HG02759 (cell line): Measurements from ENCODE around the gene PDCD2.
"Not testable (repeated sequence)": the region's sequence is repeated elsewhere in the genome, so short reads cannot be mapped to it uniquely, and the experiment has no call there.

Source experiments
- ATAC-seq: cut with Tn5 transposase; IDR thresholded peaks from one replicate; pipeline ENCODE4 v1.9.1; 2021; ENCODE audit warnings: mild to moderate bottlenecking, moderate library complexity; ENCODE audit not compliant: unreplicated experiment

PDCD2 gene

DNA sequence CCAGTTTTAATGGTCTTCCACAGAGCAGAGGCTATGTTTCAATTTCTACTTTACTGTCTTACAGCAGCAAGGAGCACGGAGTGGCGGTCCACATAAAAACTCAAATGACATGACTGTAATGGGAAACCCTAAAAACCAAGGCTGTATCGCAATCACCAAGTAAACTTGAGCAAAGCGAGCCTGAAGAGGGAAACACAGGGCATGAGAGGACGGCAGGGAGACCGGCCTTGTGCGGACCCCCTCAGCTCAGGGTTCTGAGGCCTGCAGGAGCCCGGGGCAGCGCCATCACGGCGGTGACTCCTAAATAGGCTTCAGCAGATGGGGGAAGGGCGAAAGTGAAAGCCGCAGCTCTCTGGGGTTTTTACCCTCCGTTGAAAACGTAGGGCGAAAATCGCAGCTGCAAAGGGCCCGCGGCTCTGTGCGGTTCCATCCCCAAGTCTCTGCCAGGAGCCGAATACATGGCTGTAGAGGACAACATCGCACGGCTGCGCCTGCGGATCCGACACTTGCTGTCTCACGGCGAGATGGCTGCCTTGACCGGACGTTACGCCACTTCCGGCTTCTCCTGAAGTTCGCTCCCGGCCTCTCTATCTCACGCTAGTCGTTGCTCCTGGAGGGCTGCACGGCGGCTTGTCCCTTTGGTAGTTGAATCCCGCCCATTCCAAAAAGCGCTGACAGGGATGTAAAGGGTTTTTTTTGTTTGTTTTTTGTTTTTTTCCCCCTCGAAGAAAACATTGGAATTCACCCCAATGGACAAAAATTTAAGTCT is 31.5 kb downstream of the PDCD2 start, which contains the start of gene PSMB1:
TSS of gene PSMB1 (minus strand) at position 543 of the 769 bp plus-strand sequence. CDS start at position 478, 65 bp downstream.
- peak; percentile 66 for ATAC-seq

DNA sequence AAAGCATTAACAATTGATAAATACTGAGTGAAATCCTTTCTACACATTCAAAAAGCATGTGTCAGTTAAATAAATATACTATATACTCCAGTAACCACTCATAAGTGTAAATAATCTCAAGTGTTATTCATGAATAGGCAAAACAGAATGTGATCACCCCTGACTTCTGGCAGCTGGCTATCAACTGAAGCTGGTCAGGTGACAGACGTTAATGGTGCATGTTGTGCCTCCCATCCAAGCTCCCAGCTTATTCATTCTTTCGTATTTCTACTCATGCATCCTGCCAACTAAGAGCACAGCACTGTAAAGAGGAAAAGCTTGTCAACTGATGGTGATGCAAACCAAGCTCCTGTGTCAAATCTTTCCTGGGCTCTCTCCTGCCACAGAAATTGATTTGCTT is 39.0 kb downstream of the PDCD2 start:
- ATAC-seq: no peak

DNA sequence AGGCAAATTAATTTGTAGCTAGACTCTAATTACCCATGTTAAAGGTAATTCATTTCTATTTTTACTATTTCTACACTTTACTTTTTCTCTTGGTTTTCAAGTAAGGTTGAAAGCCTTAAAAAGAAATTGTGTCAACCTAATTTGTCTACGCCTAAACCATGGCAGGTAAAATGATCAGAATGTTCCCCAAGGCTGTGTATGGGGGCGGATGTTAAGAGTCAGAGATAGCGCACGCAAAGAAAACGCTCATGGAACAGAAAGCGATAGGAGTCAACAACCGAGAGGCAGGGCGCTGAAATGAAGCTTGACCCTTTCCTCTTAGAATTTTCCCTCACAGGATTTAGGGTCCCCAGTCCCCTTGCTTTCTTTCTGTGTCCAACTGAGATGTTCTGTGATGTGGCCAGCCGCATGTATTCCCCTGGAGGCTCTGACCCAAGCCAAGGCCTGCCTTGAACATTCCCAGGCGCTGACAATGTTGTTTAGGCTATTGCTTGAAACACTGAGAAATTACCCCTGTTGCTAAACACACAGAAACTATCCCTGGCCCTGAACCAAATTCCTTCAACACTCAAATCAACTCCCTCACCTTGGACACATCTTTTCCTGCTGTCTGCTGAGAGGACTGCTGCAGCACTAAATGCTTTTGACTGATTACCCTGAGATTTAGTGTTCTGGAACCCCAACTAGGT is 42.3 kb downstream of the PDCD2 start:
- no peak for ATAC-seq

DNA sequence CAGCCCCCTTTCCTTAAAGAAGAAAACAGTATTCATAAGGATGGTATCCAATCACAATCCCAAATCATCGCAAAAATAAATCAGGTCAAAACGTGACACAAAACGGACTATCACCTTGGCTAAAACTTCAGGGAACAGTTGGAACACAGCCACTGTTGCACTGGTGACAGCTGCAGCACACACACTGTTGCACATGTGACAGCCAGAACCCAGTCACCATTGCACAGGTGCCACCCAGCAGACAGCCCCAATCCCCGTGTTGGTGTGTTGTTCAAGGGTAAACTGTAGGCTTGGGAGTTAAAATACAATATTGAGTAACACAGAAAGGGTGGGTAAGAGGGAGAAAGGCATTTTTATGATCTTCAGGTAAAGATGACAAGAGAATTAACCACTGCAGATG is 47.1 kb downstream of the PDCD2 start:
- no peak for ATAC-seq

DNA sequence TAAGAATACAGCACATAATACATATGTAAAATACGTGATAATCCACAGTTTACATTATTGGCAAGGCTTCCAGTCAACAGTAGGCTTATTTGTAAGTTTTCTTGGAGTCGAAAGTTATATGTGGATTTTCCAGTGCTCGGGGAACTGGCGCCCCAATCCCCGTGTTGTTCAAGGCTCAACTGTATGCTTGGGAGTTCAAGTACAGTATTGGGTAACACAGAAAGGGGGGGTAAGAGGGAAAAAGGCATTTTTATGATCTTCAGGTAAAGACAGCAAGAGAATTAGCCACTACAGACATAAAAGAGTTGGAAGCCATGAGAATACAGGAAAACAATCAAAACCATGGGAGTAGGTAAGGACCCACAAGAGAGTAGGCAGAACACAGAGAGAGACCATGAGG is 47.8 kb downstream of the PDCD2 start:
- ATAC-seq: no peak

DNA sequence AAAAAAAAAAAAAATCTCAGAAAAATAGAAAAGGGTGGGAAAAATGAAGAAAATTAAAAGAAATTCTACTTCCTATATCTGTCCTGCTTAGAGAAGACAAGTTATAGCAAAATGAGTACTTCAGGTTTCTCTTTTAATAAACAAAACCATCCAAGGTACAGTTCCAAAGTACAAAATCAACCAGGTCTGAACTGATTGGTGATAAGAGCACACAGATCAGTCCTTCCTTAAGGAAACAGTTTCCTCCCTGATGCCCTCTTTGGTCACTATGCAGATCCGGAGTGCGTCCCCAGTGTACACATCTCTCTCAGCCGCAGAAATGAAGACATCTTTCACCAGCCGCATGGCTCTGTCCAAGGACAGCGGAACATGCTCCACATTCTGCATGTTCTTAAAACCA is 49.4 kb downstream of the PDCD2 start:
- no peak for ATAC-seq

DNA sequence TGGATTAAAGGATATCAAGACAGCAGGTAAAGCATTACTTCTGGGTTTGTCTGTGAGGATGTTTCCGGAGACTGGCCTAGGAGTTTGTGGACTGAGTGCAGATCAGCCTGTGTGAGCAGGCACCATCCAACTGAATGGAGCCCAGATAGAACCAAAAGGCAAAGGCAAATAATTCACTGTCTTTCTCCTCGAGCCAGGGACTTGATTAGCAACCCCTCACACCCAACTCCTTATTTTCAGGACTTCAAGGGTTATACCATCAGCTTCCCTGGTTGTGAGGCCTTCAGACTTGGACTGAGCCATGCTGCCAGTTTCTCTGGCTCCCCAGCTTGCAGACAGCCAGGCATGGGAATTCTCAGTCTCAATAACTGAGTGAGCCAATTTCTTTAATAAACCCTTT is 50.6 kb downstream of the PDCD2 start:
- no peak for ATAC-seq

DNA sequence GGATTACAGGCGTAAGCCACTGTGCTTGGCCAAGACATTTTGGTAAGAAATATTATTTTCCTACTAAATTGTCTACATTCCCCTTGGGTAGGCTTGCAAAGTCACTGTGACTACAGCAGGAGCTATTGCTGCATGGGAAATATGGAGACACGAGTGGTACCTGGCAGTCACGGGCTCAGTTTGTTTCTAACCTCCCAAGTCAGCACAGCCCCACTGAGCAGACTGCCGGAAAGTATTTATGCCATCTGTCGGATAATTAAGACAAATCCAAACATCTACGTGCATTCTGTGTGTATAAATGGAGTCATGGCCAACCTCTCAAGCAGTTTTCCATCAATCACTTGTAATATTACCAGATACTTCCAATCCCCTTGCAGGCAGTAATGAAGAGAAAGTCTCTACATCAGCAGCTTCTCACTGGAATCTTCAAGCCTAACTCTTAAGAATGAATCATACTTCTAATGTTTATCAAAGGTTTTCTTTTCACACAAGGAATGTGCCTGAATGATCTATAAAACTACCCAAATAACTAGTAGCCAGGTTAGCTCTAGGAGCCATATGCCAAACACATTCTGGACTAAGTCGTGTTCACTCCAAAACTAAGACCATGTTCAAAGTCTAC is 51.5 kb downstream of the PDCD2 start:
- no peak for ATAC-seq

DNA sequence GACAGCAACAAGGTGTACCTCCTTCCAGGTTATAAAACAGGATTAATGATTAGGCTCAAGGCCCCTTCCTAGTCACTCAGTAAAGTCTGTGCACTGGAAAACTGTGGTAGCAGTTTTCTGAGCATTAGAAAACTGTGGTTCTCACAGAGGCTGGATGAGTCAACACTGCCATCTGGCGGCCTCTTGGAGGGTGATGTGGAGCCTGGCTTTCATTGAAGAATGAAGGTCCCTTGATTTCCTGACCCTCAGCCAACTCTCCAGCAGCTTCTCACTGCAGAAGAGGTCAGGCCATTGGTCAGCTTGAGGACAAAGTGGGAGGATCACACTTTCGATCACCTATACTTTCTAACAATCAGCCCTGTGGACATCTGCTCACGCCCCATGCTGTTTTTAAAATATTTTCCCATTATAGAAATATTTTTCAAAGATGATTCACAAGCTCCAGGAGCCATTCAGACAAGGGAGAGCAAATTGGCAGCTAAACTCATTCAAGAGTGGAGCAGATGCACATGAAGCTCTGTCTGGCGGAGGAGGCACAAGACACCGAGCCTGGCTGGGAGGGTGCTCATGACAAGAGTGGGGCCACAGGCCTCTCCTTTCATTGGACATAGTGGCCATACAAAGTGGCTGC is 54.5 kb downstream of the PDCD2 start:
- ATAC-seq: peak; percentile 84

DNA sequence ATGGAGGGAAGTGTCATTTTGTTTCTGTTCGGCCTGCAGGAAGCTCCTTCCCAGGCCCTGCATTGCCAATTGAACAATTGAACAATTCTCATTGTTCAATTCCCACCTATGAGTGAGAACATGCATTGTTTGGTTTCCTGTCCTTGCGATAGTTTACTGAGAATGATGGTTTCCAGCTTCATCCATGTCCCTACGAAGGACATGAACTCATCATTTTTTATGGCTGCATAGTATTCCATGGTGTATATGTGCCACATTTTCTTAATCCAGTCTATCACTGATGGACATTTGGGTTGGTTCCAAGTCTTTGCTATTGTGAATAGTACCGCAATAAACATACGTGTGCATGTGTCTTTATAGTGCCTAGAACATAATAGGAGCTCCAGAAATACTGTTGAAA is 56.4 kb downstream of the PDCD2 start:
- not testable (repeated sequence) for ATAC-seq

DNA sequence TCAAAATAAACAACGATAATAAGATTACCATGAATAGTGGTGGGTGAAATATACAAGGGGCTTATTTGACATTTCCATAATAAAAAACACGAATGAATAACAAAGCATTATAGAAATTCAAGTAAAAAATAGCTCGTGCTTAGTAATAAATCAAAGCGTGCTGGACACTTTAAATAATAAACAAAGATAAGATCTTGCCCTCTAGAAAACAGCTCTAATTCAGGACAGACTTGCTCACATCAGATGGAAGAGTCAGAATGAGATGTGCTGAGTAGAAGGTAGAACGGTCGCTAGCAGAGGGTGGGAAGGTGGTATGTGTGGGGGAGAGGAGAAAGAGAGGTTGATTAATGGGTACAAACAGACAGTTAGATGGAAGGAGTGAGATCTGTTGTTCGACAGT is 58.6 kb downstream of the PDCD2 start:
- ATAC-seq: no peak
